HCT116 (cell line): Measurements from ENCODE around the gene PRICKLE3. TPM values are rescaled to one million over a fixed set of nuclear protein-coding genes. Genes with fewer than 3 reads are reported as not detected.

Source experiments
- ATAC-seq: fragments of 200-7000 bp; cut with Tn5 transposase; 2 replicates; pipeline ENCODE4 v1.9.1; 2020; ENCODE audit warnings: mild to moderate bottlenecking, moderate library complexity
- BruUV-seq: library from RNA; stranded (reverse); fragments of 400-500 nt; replicated peaks from 2 replicates; lab custom pipeline; 2021; lab: Mats Ljungman, UMichigan
- CTCF ChIA-PET: fragments of 300-600 bp; sonication (Branson Sonifier 250); formaldehyde crosslinking; loops from one replicate; lab custom pipeline; 2021; ENCODE audit warnings: antibody characterized with exemption; lab: Charles Lee
- POLR2A ChIA-PET: fragments of 300-600, 350-600 bp; sonication (Branson Sonifier 250); formaldehyde crosslinking; loops from one replicate; lab custom pipeline; 2021; ENCODE audit warnings: antibody characterized with exemption; lab: Charles Lee
- RAD21 ChIA-PET, 2 experiments: fragments of 300-600 bp; sonication (Branson Sonifier 250); formaldehyde crosslinking; loops; one replicate each; lab custom pipeline; 2023; ENCODE audit warnings: low total read pairs in 2 of 2; ENCODE audit not compliant: uncharacterized antibody in 2 of 2, unreplicated experiment in 2 of 2, low non-redundant PET in 1 of 2; lab: Charles Lee
- DNase-seq: peaks from one replicate; pipeline ENCODE4 v3.0.0-alpha.2; 2010; ENCODE audit warnings: low read depth, low spot score
- H2AFZ ChIP-seq: fragments of 200-600 bp; shearing (Covaris generic), sonication (generic); 2 replicates; pipeline ENCODE4 v1.6.1; 2017; ENCODE audit warnings: low read depth, mixed run types, mixed read lengths, antibody characterized with exemption, low read length; ENCODE audit not compliant: poor library complexity, severe bottlenecking
- H3K27ac ChIP-seq: 2 replicates; pipeline ENCODE4 v1.5.1; 2012; ENCODE audit warnings: low read depth, low read length
- H3K27me3 ChIP-seq: fragments of 200-600 bp; sonication (generic); 2 replicates; pipeline ENCODE4 v1.6.1; 2016; ENCODE audit warnings: mixed run types, low read length, mixed read lengths; ENCODE audit not compliant: insufficient read depth
- H3K36me3 ChIP-seq, 2 experiments: fragments of 200-500 bp in 1 of 2; fragments of 200-600 bp in 1 of 2; sonication (Bioruptor generic) in 1 of 2; sonication (generic) in 1 of 2; 2 replicates each; pipeline versions ENCODE4 v1.5.1 to v1.6.1; 2014 to 2016; ENCODE audit warnings: low read length in 2 of 2, inconsistent platforms in 1 of 2, mixed read lengths in 1 of 2, mixed run types in 1 of 2; ENCODE audit not compliant: insufficient read depth in 2 of 2, control insufficient read depth in 1 of 2
- H3K4me1 ChIP-seq, 2 experiments: fragments of 200-600 bp in 1 of 2; sonication (generic) in 1 of 2; 2 replicates each; pipeline versions ENCODE4 v1.5.1 to v1.6.1; 2012 to 2017; ENCODE audit warnings: low read length in 2 of 2, inconsistent platforms in 1 of 2, mild to moderate bottlenecking in 1 of 2, mixed read lengths in 1 of 2, mixed run types in 1 of 2, moderate library complexity in 1 of 2; ENCODE audit not compliant: insufficient read depth in 2 of 2, control insufficient read depth in 1 of 2
- H3K4me2 ChIP-seq: fragments of 200-600 bp; sonication (generic); 2 replicates; pipeline ENCODE4 v1.6.1; 2017; ENCODE audit warnings: mixed run types, low read length, mixed read lengths
- H3K4me3 ChIP-seq, 2 experiments: fragments of 200-600 bp in 1 of 2; sonication (generic) in 1 of 2; replicated peaks in 1 of 2; 2 replicates each; pipeline ENCODE4 v1.5.1; 2011 to 2016; ENCODE audit warnings: low read length in 2 of 2, control low read depth in 1 of 2, low read depth in 1 of 2, mild to moderate bottlenecking in 1 of 2, mixed read lengths in 1 of 2, mixed run types in 1 of 2
- H3K79me2 ChIP-seq: fragments of 200-600 bp; sonication (generic); 2 replicates; pipeline ENCODE4 v1.6.1; 2017; ENCODE audit warnings: mild to moderate bottlenecking, mixed run types, low read length, moderate library complexity, mixed read lengths; ENCODE audit not compliant: insufficient read depth
- H3K9ac ChIP-seq: fragments of 200-600 bp; sonication (generic); 2 replicates; pipeline ENCODE4 v1.6.1; 2016; ENCODE audit warnings: low read length, mixed read lengths
- H3K9me2 ChIP-seq: fragments of 200-600 bp; sonication (generic), shearing (Covaris generic); 2 replicates; pipeline ENCODE4 v1.6.1; 2017; ENCODE audit warnings: mixed run types, mild to moderate bottlenecking, moderate library complexity; ENCODE audit not compliant: insufficient read depth
- H3K9me3 ChIP-seq, 2 experiments: fragments of 200-500 bp in 1 of 2; fragments of 200-600 bp in 1 of 2; sonication (Bioruptor generic) in 1 of 2; sonication (generic) in 1 of 2; 2 replicates each; pipeline ENCODE4 v1.6.1; 2014 to 2017; ENCODE audit warnings: low read length in 2 of 2, mixed read lengths in 2 of 2, inconsistent platforms in 1 of 2, low read depth in 1 of 2, mild to moderate bottlenecking in 1 of 2, mixed run types in 1 of 2, moderate library complexity in 1 of 2; ENCODE audit not compliant: control insufficient read depth in 1 of 2, insufficient read depth in 1 of 2
- H4K20me1 ChIP-seq: fragments of 200-600 bp; sonication (generic), shearing (Covaris generic); 2 replicates; pipeline ENCODE4 v1.6.1; 2017; ENCODE audit warnings: mixed run types, mild to moderate bottlenecking, moderate library complexity; ENCODE audit not compliant: insufficient read depth
- ATF3 ChIP-seq: IDR thresholded peaks from 2 replicates; pipeline ENCODE4 v1.6.1; 2012
- CEBPB ChIP-seq: IDR thresholded peaks from 2 replicates; pipeline ENCODE4 v1.6.1; 2012; ENCODE audit warnings: low read depth
- EGR1 ChIP-seq: IDR thresholded peaks from 2 replicates; pipeline ENCODE4 v1.6.1; 2012; ENCODE audit warnings: low read depth
- ELF1 ChIP-seq: IDR thresholded peaks from 2 replicates; pipeline ENCODE4 v1.6.1; 2012; ENCODE audit warnings: low read depth, borderline replicate concordance
- POLR2AphosphoS5 ChIP-seq: IDR thresholded peaks from 2 replicates; pipeline ENCODE4 v1.6.1; 2011; ENCODE audit warnings: mild to moderate bottlenecking, low read depth, low read length, moderate library complexity
- REST ChIP-seq: IDR thresholded peaks from 2 replicates; pipeline ENCODE4 v1.6.1; 2012; ENCODE audit warnings: low read depth
- ZBTB33 ChIP-seq: IDR thresholded peaks from 2 replicates; pipeline ENCODE4 v1.6.1; 2011; ENCODE audit warnings: mild to moderate bottlenecking, low read length, moderate library complexity; ENCODE audit not compliant: insufficient replicate concordance; ENCODE audit errors: extremely low read depth
- intact Hi-C: fragments of 100-400 bp; cut with micrococcal nuclease; formaldehyde crosslinking; loops from 2 replicates; pipeline ENCODE4 v1.10.0; 2022
- total RNA-seq: library from RNA; stranded (reverse); gene quantifications from one replicate; pipeline ENCODE4 v1.2.1, GENCODE V29; 2021; ENCODE audit not compliant: unreplicated experiment

The PRICKLE3 gene
- total RNA-seq, 1 experiment from 2014 or later, result 27.8 TPM

- BruUV-seq, result no TSS peak
- no peaks in the 10 kb centered on the region for H3K9me2 ChIP-seq
- H3K9ac ChIP-seq, result no peak overlapping the region
- H2AFZ ChIP-seq, result no peak overlapping the region
- H3K4me3 ChIP-seq, result no peak overlapping the region
- H3K9me3 ChIP-seq, result no peaks in the 10 kb centered on the region
- ATAC-seq (peak; percentile 29; the same call in 1 of the 2 replicates), DNase-seq (no peak)
- peak overlapping the region; percentile 35; the same call in 1 of the 2 replicates for H3K27ac ChIP-seq
- TF ChIP-seq POLR2AphosphoS5, result peak; percentile 28; the same call in 1 of the 2 replicates
- TF ChIP-seq EGR1, result no peak
- ChIA-PET RAD21 (no interaction called here), POLR2A (interaction anchor here (0.9 to 1.2 kb wide), 2 partner anchors 10 to 14 kb away, joined by 3 to 4 read pairs; no protein-coding TSS in a partner anchor), CTCF (interaction anchor here (1.0 kb wide), 1 partner anchor 21 kb away, joined by 3 read pairs; no protein-coding TSS in a partner anchor)
- H3K36me3 ChIP-seq, result peaks cover 4 to 9% of the 10 kb centered on the region in 2 experiments; a peak in 3 of 4 replicates
- peaks cover 34% of the 10 kb centered on the region for H3K79me2 ChIP-seq
- peaks cover 9 to 38% of the 10 kb centered on the region in 2 experiments; a peak in 3 of 4 replicates for H3K4me1 ChIP-seq
- H3K27me3 ChIP-seq, result no peaks in the 10 kb centered on the region
- H3K4me2 ChIP-seq, result peak overlapping the region; percentile 9; the same call in 1 of the 2 replicates
- H4K20me1 ChIP-seq, result no peaks in the 10 kb centered on the region
- intact Hi-C loops, result no loop called here
Observed at GRCh38 chrX:49176421-49177326, 9.5 kb downstream of the PRICKLE3 start.

GRCh38 chrX:49175435-49176274 lies 10.5 kb downstream of the PRICKLE3 start:
- Histone ChIP-seq H3K9ac (no peak overlapping the region), H4K20me1 (no peaks in the 10 kb centered on the region), H3K4me1 (peaks cover 9 to 43% of the 10 kb centered on the region in 2 experiments; a peak in 3 of 4 replicates), H3K36me3 (peaks cover 4 to 7% of the 10 kb centered on the region in 2 experiments; a peak in 3 of 4 replicates), H3K4me3 (no peak overlapping the region), H3K4me2 (peak overlapping the region; percentile 9; the same call in 1 of the 2 replicates), H3K27me3 (no peaks in the 10 kb centered on the region), H3K9me3 (no peaks in the 10 kb centered on the region), H3K79me2 (peaks cover 34% of the 10 kb centered on the region), H2AFZ (no peak overlapping the region), H3K27ac (no peak overlapping the region), H3K9me2 (no peaks in the 10 kb centered on the region)
- CTCF ChIA-PET, result interaction anchor here (1.0 kb wide), 1 partner anchor 20 kb away, joined by 3 read pairs; no protein-coding TSS in a partner anchor
- intact Hi-C loops, result no loop called here
- POLR2A ChIA-PET, result interaction anchor here (1.2 kb wide), 1 partner anchor 9 kb away, joined by 3 read pairs; no protein-coding TSS in a partner anchor
- ATAC-seq (no peak), DNase-seq (no peak)
- BruUV-seq, result no TSS peak
- RAD21 ChIA-PET, result interaction anchor here in 1 of 2 experiments (0.7 kb wide), 1 partner anchor 21 kb away, joined by 5 read pairs; no protein-coding TSS in a partner anchor
- TF ChIP-seq ZBTB33 (no peak), ELF1 (no peak), CEBPB (no peak), REST (no peak), ATF3 (no peak), POLR2AphosphoS5 (no peak)
